Posterior cingulate gyrus (tissue), 11 donors: ENCODE data around the gene CAVIN2.

ENCODE experiments used
- DNase-seq, 10 donors: peaks; one replicate each; pipeline versions ENCODE4 v3.0.0 to v3.0.0-alpha.2; 2020 to 2021; ENCODE audit warnings: mixed read lengths in 3 of 10
- intact Hi-C: fragments of 100-400 bp; cut with DNase I; formaldehyde crosslinking; loops from one replicate; pipeline ENCODE4 v1.15.1; 2023

Gene CAVIN2

GRCh38 chr2:191866675-191867506 lies 20.0 kb upstream of the CAVIN2 start:
- DNase-seq: no peak
- intact Hi-C loops: loop anchor here (5.0 to 10.0 kb wide), 2 partner anchors 55 to 328 kb away; partner anchors contain the start of gene TMEFF2

DNA sequence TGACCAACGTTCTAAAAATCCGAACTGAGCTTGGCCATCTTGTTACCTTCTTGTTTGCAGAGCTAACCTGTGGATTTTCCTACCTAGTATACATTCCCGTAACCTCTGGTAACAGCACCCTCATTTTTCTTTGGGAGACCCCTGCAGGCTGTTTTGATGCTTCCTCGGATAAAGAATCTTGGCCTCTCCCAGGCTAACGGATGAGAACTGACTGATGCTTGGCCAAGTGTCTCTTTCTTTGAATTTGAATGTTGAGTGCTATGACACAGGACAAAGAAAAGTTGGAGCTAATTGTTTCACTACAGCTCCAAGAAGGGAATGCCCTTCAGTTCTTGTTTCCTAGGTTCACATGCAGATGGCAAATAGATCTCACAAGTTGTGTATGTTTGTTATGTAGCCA lies 19.3 kb upstream of the CAVIN2 start:
- no peak for DNase-seq
- intact Hi-C loops: loop anchor here (5.0 to 10.0 kb wide), 2 partner anchors 54 to 329 kb away; partner anchors contain the start of gene TMEFF2

DNA sequence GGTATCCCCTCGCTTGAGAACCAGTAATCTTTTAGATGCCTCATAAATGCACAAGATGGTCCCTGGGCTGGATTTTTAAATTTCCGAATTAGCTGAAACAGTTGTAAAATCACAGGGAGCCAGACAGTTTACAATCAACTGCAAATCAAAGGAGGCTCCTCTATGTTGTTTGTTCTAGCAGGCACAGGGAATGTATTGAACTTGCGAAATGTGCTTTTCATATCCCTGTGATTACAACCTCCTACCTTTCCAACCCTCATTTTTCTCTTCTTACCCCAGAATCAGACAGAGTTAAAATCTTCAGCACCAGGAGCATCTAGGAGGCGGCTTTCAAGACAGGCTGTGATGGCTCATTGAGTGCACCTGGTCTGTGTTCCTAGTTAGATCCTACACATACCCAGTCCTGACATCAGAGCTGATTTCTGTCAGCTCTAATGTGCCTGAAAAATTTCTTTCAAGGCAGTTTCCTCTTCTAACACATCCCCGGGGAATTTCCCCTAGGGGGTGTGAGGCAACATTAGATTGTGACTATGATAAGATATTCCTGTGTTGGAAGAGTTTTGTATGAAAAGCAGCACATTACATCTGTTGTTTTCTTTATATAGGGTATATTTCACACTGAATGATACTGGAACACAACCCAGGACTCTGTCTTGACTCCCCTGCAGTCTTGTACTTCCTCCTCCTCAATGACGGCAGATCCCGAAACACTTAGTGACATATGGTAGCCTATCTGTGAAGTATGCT lies 17.9 kb upstream of the CAVIN2 start:
- DNase-seq: no peak
- intact Hi-C loops: loop anchor here (5.0 to 10.0 kb wide), 2 partner anchors 52 to 330 kb away; partner anchors contain the start of gene TMEFF2

GRCh38 chr2:191863988-191864387 lies 17.1 kb upstream of the CAVIN2 start:
- intact Hi-C loops: loop anchor here (10.0 kb wide), 1 partner anchor 331 kb away; the partner anchor contains the start of gene TMEFF2
- DNase-seq: no peak

GRCh38 chr2:191862156-191862775 lies 15.4 kb upstream of the CAVIN2 start:
- intact Hi-C loops: loop anchor here (10.0 kb wide), 1 partner anchor 333 kb away; the partner anchor contains the start of gene TMEFF2
- no peak for DNase-seq

GRCh38 chr2:191860760-191861466 lies 14.0 kb upstream of the CAVIN2 start:
- no peak for DNase-seq
- intact Hi-C loops: loop anchor here (10.0 kb wide), 1 partner anchor 334 kb away; the partner anchor contains the start of gene TMEFF2

DNA sequence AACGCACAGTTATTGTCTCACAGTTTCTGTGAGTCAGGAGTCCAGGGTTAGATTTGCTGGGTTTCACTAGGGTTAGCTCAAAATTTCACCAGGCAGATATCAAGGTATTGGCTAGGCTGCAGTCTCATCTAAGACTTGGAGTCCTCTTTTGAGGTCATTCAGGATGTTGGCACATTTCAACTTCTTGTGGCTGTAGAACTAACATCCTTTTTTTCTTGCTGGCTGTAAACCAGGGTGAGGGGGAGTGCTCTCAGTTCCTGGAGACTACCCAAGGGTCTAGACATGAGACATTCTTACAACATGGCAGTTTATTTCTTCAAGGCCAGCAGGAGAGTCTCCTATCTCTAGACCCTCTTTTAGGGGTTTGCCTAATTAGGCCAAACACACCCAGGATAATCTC lies 12.8 kb upstream of the CAVIN2 start:
- no peak for DNase-seq
- intact Hi-C loops: loop anchor here (10.0 kb wide), 1 partner anchor 335 kb away; the partner anchor contains the start of gene TMEFF2

- no peak for DNase-seq
- intact Hi-C loops: no loop called here
Observed at GRCh38 chr2:191857886-191858285, 11.0 kb upstream of the CAVIN2 start.

- no peak for DNase-seq
- intact Hi-C loops: no loop called here
Observed at GRCh38 chr2:191857259-191857805, 10.4 kb upstream of the CAVIN2 start.

DNA sequence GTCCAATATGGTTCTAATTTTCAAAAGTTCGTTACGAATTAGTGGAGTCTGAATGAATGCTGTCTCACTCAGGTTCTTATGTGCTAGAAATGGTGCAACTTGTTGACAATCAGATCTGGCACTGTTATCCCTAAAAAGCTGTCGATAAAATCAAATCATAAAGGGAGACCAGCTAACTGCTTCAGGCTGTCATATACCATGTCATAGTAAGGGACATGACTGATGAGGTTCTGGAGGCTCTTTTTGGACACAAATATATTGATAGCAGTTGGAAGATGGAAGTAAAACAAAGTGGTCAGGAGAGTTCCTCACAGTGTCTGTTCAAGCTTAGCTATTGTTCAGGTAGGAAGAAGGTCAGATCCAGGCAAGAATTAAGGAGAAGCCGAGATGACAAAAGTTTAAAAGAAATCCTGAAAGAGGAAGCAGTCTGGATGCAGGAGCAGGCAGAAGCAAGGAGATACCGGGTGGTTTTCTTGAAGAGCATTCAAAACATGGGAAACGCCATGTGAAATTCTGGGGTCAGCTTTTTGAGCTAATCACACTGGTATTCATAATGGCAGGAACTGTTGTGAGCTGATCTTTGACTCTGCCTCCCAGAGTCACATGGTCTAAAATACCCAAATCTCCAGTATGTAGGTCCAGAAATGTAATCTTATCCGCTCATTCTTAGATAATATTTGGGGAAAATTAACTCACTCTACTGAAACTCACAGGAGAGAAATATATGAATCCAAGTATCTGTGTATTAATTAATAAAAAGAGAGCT lies 9.4 kb upstream of the CAVIN2 start:
- intact Hi-C loops: no loop called here
- no peak for DNase-seq

DNA sequence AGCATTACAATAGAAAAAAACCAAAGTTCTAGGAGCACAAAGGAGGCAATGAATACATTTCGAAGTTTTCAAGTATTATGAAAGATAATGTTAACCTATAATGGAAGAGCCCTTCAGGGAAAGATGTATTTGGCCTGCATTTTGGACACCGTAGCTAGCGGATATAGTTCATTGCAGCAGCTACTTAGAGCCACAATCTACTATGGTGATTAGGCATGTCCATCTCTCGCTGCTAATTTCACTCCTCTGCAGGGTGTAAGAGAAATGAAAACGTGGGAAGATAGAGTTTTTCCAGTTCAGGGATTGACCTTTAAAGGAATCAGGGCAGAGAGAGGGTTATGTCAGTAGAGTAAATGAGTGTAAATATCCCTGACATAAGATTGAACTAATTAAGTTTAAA lies 8.5 kb upstream of the CAVIN2 start:
- no peak for DNase-seq
- intact Hi-C loops: no loop called here

DNA sequence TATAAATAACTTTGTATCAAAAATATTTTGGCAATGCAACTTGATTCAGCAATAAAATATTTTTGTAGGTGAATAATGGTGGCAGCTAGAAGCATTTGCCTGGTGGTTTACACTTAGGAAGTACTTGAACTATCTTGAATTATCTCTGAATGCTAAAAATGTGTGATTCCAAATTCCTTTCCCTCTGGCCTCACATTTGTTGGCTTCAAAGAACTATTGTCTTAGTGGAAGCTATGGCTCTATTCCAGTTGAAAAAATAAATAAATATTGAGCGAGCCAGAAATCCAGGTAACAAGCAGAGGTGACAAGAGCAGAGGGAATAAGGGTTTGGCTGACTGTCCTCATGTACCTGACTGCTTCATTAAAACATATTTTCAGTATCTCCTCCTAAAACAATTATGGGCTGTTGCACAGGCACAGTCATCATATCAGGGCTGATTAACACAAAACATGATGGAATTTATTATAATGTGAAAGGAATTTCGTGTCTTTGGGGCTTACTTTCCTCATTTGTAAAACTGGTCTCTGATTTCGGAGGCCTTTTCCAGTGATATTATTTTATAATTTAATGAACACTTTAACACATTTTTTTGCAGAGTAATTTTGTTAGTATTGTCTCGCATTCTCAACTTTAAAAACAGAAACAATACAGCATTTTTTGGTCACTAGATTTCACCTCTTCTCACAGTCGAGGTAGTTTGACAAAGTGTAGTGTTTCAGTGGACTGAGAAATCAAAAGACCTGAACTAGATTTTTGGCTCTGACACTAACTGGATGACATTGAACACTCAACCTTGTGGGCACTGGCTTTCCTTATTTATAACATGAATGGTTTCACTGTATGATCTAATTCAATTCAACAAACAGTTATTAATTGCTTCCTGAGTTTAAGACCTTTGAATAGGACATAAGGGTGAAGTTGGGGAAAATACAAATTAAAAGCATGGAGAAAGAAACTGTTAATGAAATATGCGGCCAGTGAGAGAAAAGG lies 7.8 kb upstream of the CAVIN2 start:
- intact Hi-C loops: no loop called here
- DNase-seq: no peak

GRCh38 chr2:191853843-191854242 lies 7.0 kb upstream of the CAVIN2 start:
- DNase-seq: no peak
- intact Hi-C loops: no loop called here

DNA sequence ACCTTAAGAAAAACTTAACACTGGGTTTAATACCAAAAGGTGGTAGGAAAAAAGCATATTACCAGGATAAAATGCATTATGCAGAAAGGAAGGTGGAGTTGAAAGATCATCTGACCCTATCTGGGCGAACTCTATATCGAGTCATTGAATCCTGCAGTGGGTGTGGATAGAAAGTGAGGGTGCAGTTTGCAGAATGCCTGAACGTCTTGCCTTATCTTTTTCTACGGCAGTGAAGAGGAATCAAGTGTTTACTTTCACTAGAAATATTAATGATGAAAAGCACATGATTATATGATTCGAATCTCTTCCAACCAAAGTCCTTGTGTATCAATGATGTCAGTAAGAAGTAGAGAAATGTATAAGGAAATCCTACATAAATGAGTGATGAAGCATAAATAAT lies 4.3 kb upstream of the CAVIN2 start:
- DNase-seq: no peak
- intact Hi-C loops: no loop called here

- intact Hi-C loops: no loop called here
- DNase-seq: no peak
Observed at GRCh38 chr2:191848771-191849767, 2.2 kb upstream of the CAVIN2 start.

DNA sequence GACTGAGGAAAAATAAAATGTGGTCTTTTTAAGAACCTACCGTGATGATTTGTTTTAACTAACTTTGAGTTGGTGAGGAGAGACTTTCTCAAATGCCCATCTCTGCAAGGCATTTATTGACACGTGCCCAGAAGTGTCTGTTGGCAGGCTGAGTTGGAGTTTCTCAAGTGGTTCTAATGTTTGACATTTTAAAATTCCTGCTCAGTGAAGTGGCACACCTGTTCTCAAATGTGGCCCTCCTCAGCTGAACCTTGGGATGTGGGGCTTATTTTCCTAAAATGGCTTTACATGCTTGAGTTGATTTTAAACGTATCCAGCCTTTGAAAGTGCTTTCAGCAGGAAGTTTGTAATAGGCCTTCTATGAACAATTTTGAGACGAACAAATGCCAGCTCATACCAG lies 876 bp upstream of the CAVIN2 start:
- intact Hi-C loops: no loop called here
- DNase-seq: no peak
